ENCODE data around the gene RGS9.

The RGS9 gene

GRCh38 chr17:65172496-65173136, 35.4 kb downstream of the RGS9 start:
- no peak overlapping the region for H3K4me3 ChIP-seq (ENCODE audit: low read depth, low read length)
- no peak for TF ChIP-seq CTCF (IDR thresholded peaks at IDR 0.05; ENCODE audit: low read depth, low read length, missing control alignments)
- no peak for DNase-seq (ENCODE audit: low read depth)
- in situ Hi-C loops (cut with HindIII; ENCODE audit: low sequenced_read_pairs), result no loop called here

- DNase-seq (ENCODE audit: low read depth), result no peak
- no peak for TF ChIP-seq CTCF (IDR thresholded peaks at IDR 0.05; ENCODE audit: low read depth, low read length, missing control alignments)
- H3K4me3 ChIP-seq (ENCODE audit: low read depth, low read length), result no peak overlapping the region
- in situ Hi-C loops (cut with HindIII; ENCODE audit: low sequenced_read_pairs), result no loop called here
Observed at GRCh38 chr17:65173284-65173793, 36.2 kb downstream of the RGS9 start.

GRCh38 chr17:65173976-65174683, 37.0 kb downstream of the RGS9 start:
- TF ChIP-seq CTCF (IDR thresholded peaks at IDR 0.05; ENCODE audit: low read depth, low read length, missing control alignments), result no peak
- H3K4me3 ChIP-seq (ENCODE audit: low read depth, low read length), result no peak overlapping the region
- in situ Hi-C loops (cut with HindIII; ENCODE audit: low sequenced_read_pairs), result no loop called here
- DNase-seq (ENCODE audit: low read depth), result no peak

GRCh38 chr17:65174974-65175373, 37.8 kb downstream of the RGS9 start:
- H3K4me3 ChIP-seq (ENCODE audit: low read depth, low read length), result no peak overlapping the region
- DNase-seq (ENCODE audit: low read depth), result no peak
- in situ Hi-C loops (cut with HindIII; ENCODE audit: low sequenced_read_pairs), result no loop called here
- no peak for TF ChIP-seq CTCF (IDR thresholded peaks at IDR 0.05; ENCODE audit: low read depth, low read length, missing control alignments)

- DNase-seq (ENCODE audit: low read depth), result no peak
- H3K4me3 ChIP-seq (ENCODE audit: low read depth, low read length), result no peak overlapping the region
- TF ChIP-seq CTCF (IDR thresholded peaks at IDR 0.05; ENCODE audit: low read depth, low read length, missing control alignments), result no peak
- in situ Hi-C loops (cut with HindIII; ENCODE audit: low sequenced_read_pairs), result no loop called here
Observed at GRCh38 chr17:65175952-65176351, 38.8 kb downstream of the RGS9 start.

- no peak for DNase-seq (ENCODE audit: low read depth)
- in situ Hi-C loops (cut with HindIII; ENCODE audit: low sequenced_read_pairs), result no loop called here
- TF ChIP-seq CTCF (IDR thresholded peaks at IDR 0.05; ENCODE audit: low read depth, low read length, missing control alignments), result no peak
- H3K4me3 ChIP-seq (ENCODE audit: low read depth, low read length), result no peak overlapping the region
Observed at GRCh38 chr17:65176646-65177409, 39.7 kb downstream of the RGS9 start.
